Lower lobe of right lung (tissue), 2 donors: ENCODE results near the gene PTPRE. TPM values are rescaled to one million over a fixed set of nuclear protein-coding genes. Genes with fewer than 3 reads are reported as not detected.

Experiments used
- ATAC-seq, 2 donors: fragments of 200-7000 bp; cut with Tn5 transposase; one replicate each; pipeline ENCODE4 v1.9.1; 2020 to 2022; ENCODE audit warnings: mild to moderate bottlenecking in 2 of 2, moderate library complexity in 2 of 2
- DNase-seq: peaks from one replicate; pipeline ENCODE4 v3.0.0-alpha.2; 2020
- H3K27ac ChIP-seq: fragments of 200-600 bp; one replicate; pipeline ENCODE4 v1.8.0; 2022
- H3K27me3 ChIP-seq: fragments of 200-600 bp; one replicate; pipeline ENCODE4 v1.8.0; 2022; ENCODE audit warnings: low read depth
- H3K36me3 ChIP-seq: fragments of 200-600 bp; one replicate; pipeline ENCODE4 v1.8.0; 2022; ENCODE audit warnings: mild to moderate bottlenecking
- H3K4me1 ChIP-seq: fragments of 200-600 bp; one replicate; pipeline ENCODE4 v1.8.0; 2022
- H3K4me3 ChIP-seq: fragments of 200-600 bp; one replicate; pipeline ENCODE4 v1.8.0; 2022; ENCODE audit warnings: mild to moderate bottlenecking
- H3K9me3 ChIP-seq: fragments of 200-600 bp; one replicate; pipeline ENCODE4 v1.8.0; 2022
- CTCF ChIP-seq: fragments of 200-600 bp; IDR thresholded peaks from one replicate; pipeline ENCODE4 v1.8.0; 2022; ENCODE audit warnings: antibody characterized with exemption, mild to moderate bottlenecking
- intact Hi-C: fragments of 100-400 bp; cut with DNase I; formaldehyde crosslinking; loops from one replicate; pipeline ENCODE4 v1.11.0; 2022
- total RNA-seq: library from RNA; stranded (reverse); fragmentation: NEBNext Ultra II Directional; extraction: Animal tissue kit (Norgen Biotek cat#: 25700); gene quantifications from one replicate; pipeline ENCODE4 v1.2.1, GENCODE V29; 2021
- donor health status: DM: no; HTN: yes; CAD: no; lungs with severe emphysema.

PTPRE gene
- total RNA-seq, 1 donor from 2014 or later = 60.5 TPM

DNA sequence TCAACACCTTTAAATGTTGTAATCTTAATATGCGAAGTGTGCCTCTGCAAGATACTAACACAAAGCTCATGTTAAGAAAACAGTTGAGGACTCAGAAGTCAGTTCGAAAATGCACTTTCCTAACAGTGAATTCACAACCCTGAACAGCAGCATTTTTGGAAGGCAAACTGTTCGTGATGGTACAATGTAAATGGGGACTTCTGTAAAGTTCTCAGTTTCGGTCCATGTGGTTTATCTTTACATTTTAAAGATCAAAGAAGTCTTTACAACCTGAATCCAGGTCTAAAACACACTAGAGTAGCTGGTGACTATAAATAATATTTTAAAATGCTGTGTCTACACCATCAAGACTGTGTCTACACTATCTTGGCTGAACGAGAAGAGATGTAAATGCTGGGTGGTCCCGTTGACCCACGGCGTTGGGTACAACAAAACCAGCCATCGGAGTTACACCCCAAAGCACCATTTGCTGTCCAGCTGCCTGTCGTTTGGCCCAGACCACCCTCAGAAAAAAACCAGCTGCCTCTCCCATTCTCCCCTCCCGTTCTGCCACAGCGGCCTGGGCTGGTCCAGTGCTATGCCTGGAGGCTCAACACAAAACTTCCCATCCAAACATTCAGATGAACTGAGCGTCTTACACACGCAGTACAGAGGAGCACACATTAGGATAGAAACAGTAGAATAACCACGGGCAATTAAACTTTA, 176.4 kb downstream of the PTPRE start:
- intact Hi-C loops = no loop called here
- ATAC-seq (no peak), DNase-seq (no peak)
- H3K27ac ChIP-seq = no peak overlapping the region
- H3K36me3 ChIP-seq = peaks cover 66% of the 10 kb centered on the region
- H3K4me1 ChIP-seq = no peaks in the 10 kb centered on the region
- no peaks in the 10 kb centered on the region for H3K9me3 ChIP-seq
- no peak overlapping the region for H3K4me3 ChIP-seq
- TF ChIP-seq CTCF = no peak
- no peaks in the 10 kb centered on the region for H3K27me3 ChIP-seq

DNA sequence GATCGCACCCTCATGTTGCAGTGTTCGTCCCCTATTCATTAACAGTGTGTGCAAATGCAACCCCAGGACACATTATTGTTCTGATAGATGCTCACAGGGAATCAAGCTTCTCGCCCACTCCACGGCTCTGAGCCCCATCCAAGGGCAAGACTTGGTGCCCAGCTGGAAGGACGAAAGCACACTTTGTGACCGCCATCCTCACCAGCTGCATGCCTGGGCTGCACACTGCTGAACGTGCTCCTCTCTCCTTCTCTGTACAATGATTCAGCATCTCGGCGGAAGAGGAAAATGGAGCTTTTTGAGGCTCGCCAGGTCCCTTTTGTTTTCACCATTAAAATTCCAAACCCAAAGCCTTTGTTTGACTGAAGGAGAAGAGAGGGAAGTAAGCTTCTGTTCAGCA, 177.5 kb downstream of the PTPRE start:
- peaks cover 55% of the 10 kb centered on the region for H3K36me3 ChIP-seq
- TF ChIP-seq CTCF = no peak
- no peaks in the 10 kb centered on the region for H3K4me1 ChIP-seq
- DNase-seq = no peak
- ATAC-seq = no peak
- intact Hi-C loops = no loop called here
- no peaks in the 10 kb centered on the region for H3K27me3 ChIP-seq
- no peak overlapping the region for H3K4me3 ChIP-seq
- no peaks in the 10 kb centered on the region for H3K9me3 ChIP-seq
- no peak overlapping the region for H3K27ac ChIP-seq

DNA sequence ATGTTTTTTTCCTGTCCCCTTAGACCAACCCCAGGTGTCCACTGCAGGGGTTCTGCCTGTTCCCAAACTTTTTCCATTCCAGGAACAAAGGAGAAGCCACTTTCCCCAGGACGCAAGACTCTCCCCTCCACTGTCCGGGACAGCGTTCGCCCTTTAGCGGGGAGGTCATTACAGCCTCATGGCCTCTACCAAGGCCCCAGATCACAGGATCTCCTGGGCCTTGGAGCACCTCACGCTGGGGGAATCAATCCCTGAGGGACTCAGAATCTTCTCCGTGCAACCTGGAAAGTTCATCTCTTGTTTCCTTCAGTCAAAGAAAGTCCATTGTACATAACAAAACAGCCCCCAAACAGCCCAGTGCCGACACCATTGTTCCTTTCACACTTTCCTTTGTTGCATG, 178.1 kb downstream of the PTPRE start:
- peaks cover 49% of the 10 kb centered on the region for H3K36me3 ChIP-seq
- intact Hi-C loops = no loop called here
- H3K27ac ChIP-seq = no peak overlapping the region
- TF ChIP-seq CTCF = no peak
- DNase-seq (no peak), ATAC-seq (no peak)
- H3K9me3 ChIP-seq = no peaks in the 10 kb centered on the region
- no peak overlapping the region for H3K4me3 ChIP-seq
- H3K27me3 ChIP-seq = no peaks in the 10 kb centered on the region
- H3K4me1 ChIP-seq = no peaks in the 10 kb centered on the region

GRCh38 chr10:128086003-128086863, 179.3 kb downstream of the PTPRE start:
- intact Hi-C loops = no loop called here
- Histone ChIP-seq H3K4me3 (no peak overlapping the region), H3K36me3 (peaks cover 37% of the 10 kb centered on the region), H3K9me3 (no peaks in the 10 kb centered on the region), H3K27me3 (no peaks in the 10 kb centered on the region), H3K27ac (no peak overlapping the region), H3K4me1 (no peaks in the 10 kb centered on the region)
- ATAC-seq (peak; percentile 33 to 38), DNase-seq (no peak)
- TF ChIP-seq CTCF = no peak

GRCh38 chr10:128087146-128087883, 180.4 kb downstream of the PTPRE start:
- no peak for TF ChIP-seq CTCF
- intact Hi-C loops = no loop called here
- H3K36me3 ChIP-seq = peaks cover 27% of the 10 kb centered on the region
- no peak overlapping the region for H3K27ac ChIP-seq
- H3K4me1 ChIP-seq = no peaks in the 10 kb centered on the region
- DNase-seq (no peak), ATAC-seq (peak in 1 of 2 donors; percentile 38)
- no peaks in the 10 kb centered on the region for H3K9me3 ChIP-seq
- H3K27me3 ChIP-seq = no peaks in the 10 kb centered on the region
- no peak overlapping the region for H3K4me3 ChIP-seq
